PC-3 (cell line): ENCODE data around the gene TANGO6. TPM values are rescaled to one million over a fixed set of nuclear protein-coding genes. Genes with fewer than 3 reads are reported as not detected.

Source experiments
- ATAC-seq: fragments of 200-7000 bp; cut with Tn5 transposase; 2 replicates; pipeline ENCODE4 v1.9.1; 2020; ENCODE audit warnings: mild to moderate bottlenecking, moderate library complexity
- BruUV-seq: library from RNA; stranded (reverse); fragments of 400-500 nt; replicated peaks from 2 replicates; lab custom pipeline; 2021; lab: Mats Ljungman, UMichigan
- CTCF ChIA-PET: fragments of 300-600 bp; sonication (Branson Sonifier 250); formaldehyde crosslinking; loops from one replicate; lab custom pipeline; 2022; ENCODE audit warnings: antibody characterized with exemption; lab: Charles Lee
- POLR2A ChIA-PET: fragments of 300-600 bp; sonication (Branson Sonifier 250); formaldehyde crosslinking; loops from one replicate; lab custom pipeline; 2022; ENCODE audit warnings: antibody characterized with exemption; ENCODE audit not compliant: unreplicated experiment; lab: Charles Lee
- DNase-seq: peaks from one replicate; pipeline ENCODE4 v3.0.0-alpha.2; 2015
- H2AFZ ChIP-seq: fragments of 300-600 bp; sonication (generic); 2 replicates; pipeline ENCODE4 v1.6.0; 2016; ENCODE audit warnings: antibody characterized with exemption, low read length
- H3F3A ChIP-seq: fragments of 300-600 bp; sonication (generic); one replicate; pipeline ENCODE4 v1.6.0; 2017; ENCODE audit warnings: antibody characterized with exemption, low read length, control low read depth, mild to moderate bottlenecking; ENCODE audit not compliant: unreplicated experiment
- H3K27ac ChIP-seq: fragments of 300-600 bp; sonication (generic); 2 replicates; pipeline ENCODE4 v1.5.1; 2016; ENCODE audit warnings: mild to moderate bottlenecking, low read length
- H3K27me3 ChIP-seq: fragments of 300-600 bp; sonication (generic); 2 replicates; pipeline ENCODE4 v1.6.1; 2016; ENCODE audit warnings: low read length, mixed read lengths
- H3K36me3 ChIP-seq: fragments of 300-600 bp; sonication (generic); 2 replicates; pipeline ENCODE4 v1.6.1; 2016; ENCODE audit warnings: low read depth, mixed run types, low read length, mixed read lengths
- H3K4me1 ChIP-seq: fragments of 300-600 bp; sonication (generic); 2 replicates; pipeline ENCODE4 v1.5.1; 2016; ENCODE audit warnings: low read length; ENCODE audit not compliant: insufficient read depth
- H3K4me2 ChIP-seq: fragments of 300-600 bp; sonication (generic); 2 replicates; pipeline ENCODE4 v1.6.0; 2016; ENCODE audit warnings: low read length
- H3K4me3 ChIP-seq: fragments of 300-600 bp; sonication (generic); 2 replicates; pipeline ENCODE4 v1.5.1; 2016; ENCODE audit warnings: mild to moderate bottlenecking, low read length, mixed read lengths
- H3K79me2 ChIP-seq: fragments of 300-600 bp; sonication (generic); 2 replicates; pipeline ENCODE4 v1.6.1; 2017; ENCODE audit warnings: low read length, mixed read lengths
- H3K9ac ChIP-seq: fragments of 300-600 bp; sonication (generic); 2 replicates; pipeline ENCODE4 v1.6.0; 2016; ENCODE audit warnings: mild to moderate bottlenecking, low read length
- H3K9me2 ChIP-seq: fragments of 300-600 bp; sonication (generic); replicated peaks from 2 replicates; pipeline ENCODE4 v1.6.1; 2016; ENCODE audit warnings: mixed run types, low read length, mixed read lengths
- H3K9me3 ChIP-seq: fragments of 300-600 bp; sonication (generic); 2 replicates; pipeline ENCODE4 v1.6.1; 2016; ENCODE audit warnings: low read length, mixed read lengths
- H4K20me1 ChIP-seq: fragments of 300-600 bp; sonication (generic); 2 replicates; pipeline ENCODE4 v1.6.1; 2016; ENCODE audit warnings: low read length, mixed read lengths
- EZH2 ChIP-seq: fragments of 300-600 bp; sonication (generic); IDR thresholded peaks from one replicate; pipeline ENCODE4 v1.6.1; 2017; ENCODE audit warnings: antibody characterized with exemption, mild to moderate bottlenecking, low read length; ENCODE audit not compliant: unreplicated experiment
- EZH2phosphoT487 ChIP-seq: fragments of 300-600 bp; sonication (generic); IDR thresholded peaks from 2 replicates; pipeline ENCODE4 v1.6.1; 2018; ENCODE audit warnings: mild to moderate bottlenecking, antibody characterized with exemption, low read length, borderline replicate concordance
- intact Hi-C: fragments of 100-400 bp; cut with micrococcal nuclease; formaldehyde crosslinking; loops from 2 replicates; pipeline ENCODE4 v1.9.0; 2023
- total RNA-seq: library from RNA; depleted of rRNA; stranded (reverse); fragments of >200 nt; gene quantifications from 2 replicates; pipeline ENCODE4 v1.2.3, GENCODE V29; 2014
- TF ChIP-seq, protein P1 (sequence below): fragments of 300-600 bp; sonication (generic); conservative IDR thresholded peaks from 2 replicates; pipeline ENCODE4 v1.5.1; 2017; ENCODE audit warnings: antibody characterized with exemption, low read depth, mild to moderate bottlenecking, low read length

TANGO6 gene
- total RNA-seq, 1 experiment from 2014 or later: 9.4 TPM

DNA sequence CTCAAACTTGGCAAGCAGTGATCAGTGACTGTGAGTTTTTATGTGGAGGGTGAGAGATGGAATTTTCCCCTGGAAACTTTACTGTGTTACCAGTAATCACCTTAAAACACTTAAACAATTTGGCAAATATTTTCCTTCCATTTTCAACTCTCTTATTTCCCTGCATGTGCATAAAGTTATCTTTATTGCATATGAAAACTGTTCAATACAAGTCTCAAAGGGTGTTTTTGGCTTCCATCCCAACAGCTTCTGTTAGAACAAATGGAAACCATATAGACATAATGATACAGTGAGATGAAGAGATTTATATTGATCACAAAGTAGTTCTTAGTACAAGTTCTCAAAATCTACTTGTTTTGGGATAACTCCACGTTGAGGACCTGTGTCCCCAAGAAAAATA is 36.4 kb upstream of the TANGO6 start:
- H3K79me2 ChIP-seq: peaks cover 22% of the 10 kb centered on the region; the same call in 1 of the 2 replicates
- H2AFZ ChIP-seq: no peak overlapping the region
- ChIA-PET POLR2A (no interaction called here), CTCF (no interaction called here)
- TF ChIP-seq EZH2 (no peak), EZH2phosphoT487 (no peak)
- TF ChIP-seq, protein P1, sequence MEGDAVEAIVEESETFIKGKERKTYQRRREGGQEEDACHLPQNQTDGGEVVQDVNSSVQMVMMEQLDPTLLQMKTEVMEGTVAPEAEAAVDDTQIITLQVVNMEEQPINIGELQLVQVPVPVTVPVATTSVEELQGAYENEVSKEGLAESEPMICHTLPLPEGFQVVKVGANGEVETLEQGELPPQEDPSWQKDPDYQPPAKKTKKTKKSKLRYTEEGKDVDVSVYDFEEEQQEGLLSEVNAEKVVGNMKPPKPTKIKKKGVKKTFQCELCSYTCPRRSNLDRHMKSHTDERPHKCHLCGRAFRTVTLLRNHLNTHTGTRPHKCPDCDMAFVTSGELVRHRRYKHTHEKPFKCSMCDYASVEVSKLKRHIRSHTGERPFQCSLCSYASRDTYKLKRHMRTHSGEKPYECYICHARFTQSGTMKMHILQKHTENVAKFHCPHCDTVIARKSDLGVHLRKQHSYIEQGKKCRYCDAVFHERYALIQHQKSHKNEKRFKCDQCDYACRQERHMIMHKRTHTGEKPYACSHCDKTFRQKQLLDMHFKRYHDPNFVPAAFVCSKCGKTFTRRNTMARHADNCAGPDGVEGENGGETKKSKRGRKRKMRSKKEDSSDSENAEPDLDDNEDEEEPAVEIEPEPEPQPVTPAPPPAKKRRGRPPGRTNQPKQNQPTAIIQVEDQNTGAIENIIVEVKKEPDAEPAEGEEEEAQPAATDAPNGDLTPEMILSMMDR: no peak
- no peak overlapping the region for H3K27ac ChIP-seq
- H4K20me1 ChIP-seq: no peaks in the 10 kb centered on the region; the same call in 1 of the 2 replicates
- H3K4me2 ChIP-seq: no peak overlapping the region
- peaks cover 7% of the 10 kb centered on the region for H3K4me1 ChIP-seq
- no TSS peak for BruUV-seq
- DNase-seq (no peak), ATAC-seq (no peak)
- H3K36me3 ChIP-seq: peaks cover 43% of the 10 kb centered on the region
- H3K9me2 ChIP-seq: no peaks in the 10 kb centered on the region
- no peaks in the 10 kb centered on the region for H3F3A ChIP-seq
- H3K9ac ChIP-seq: no peak overlapping the region
- intact Hi-C loops: loop anchor here (10.0 kb wide), 2 partner anchors 212 to 282 kb away; no protein-coding TSS in a partner anchor
- H3K4me3 ChIP-seq: no peak overlapping the region
- no peaks in the 10 kb centered on the region for H3K9me3 ChIP-seq
- H3K27me3 ChIP-seq: no peaks in the 10 kb centered on the region

DNA sequence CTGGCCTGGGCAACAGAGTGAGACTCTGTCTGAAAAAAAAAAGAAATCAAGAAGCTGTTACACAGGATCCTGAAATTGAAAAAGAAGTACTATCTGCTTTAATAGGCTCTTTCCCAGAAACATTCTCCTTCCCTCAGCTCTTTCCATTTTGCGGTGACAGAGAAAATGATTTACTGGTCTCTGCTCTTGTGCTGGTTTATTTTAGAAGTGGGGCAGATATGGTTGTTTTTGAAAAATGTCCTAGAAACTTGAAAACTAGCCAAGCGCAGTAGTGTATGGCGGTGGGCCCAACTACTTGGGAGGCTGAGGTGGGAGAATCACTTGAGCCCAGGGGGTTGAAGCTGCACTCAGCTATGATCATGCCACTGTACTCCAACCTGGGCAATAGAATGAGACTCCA is 28.8 kb upstream of the TANGO6 start:
- H3K9me2 ChIP-seq: no peaks in the 10 kb centered on the region
- H3K9me3 ChIP-seq: no peaks in the 10 kb centered on the region
- POLR2A ChIA-PET: no interaction called here
- CTCF ChIA-PET: no interaction called here
- H3K4me2 ChIP-seq: no peak overlapping the region
- no peaks in the 10 kb centered on the region for H3K4me1 ChIP-seq
- no peaks in the 10 kb centered on the region for H3K27me3 ChIP-seq
- H4K20me1 ChIP-seq: no peaks in the 10 kb centered on the region
- peaks cover 47% of the 10 kb centered on the region for H3K36me3 ChIP-seq
- TF ChIP-seq, protein P1: no peak
- TF ChIP-seq EZH2: no peak
- no peak for TF ChIP-seq EZH2phosphoT487
- BruUV-seq: no TSS peak
- no peak overlapping the region for H2AFZ ChIP-seq
- H3K9ac ChIP-seq: no peak overlapping the region
- H3K27ac ChIP-seq: no peak overlapping the region
- DNase-seq: no peak
- ATAC-seq: no peak
- no peaks in the 10 kb centered on the region for H3F3A ChIP-seq
- H3K79me2 ChIP-seq: no peaks in the 10 kb centered on the region
- H3K4me3 ChIP-seq: no peak overlapping the region
- intact Hi-C loops: no loop called here

DNA sequence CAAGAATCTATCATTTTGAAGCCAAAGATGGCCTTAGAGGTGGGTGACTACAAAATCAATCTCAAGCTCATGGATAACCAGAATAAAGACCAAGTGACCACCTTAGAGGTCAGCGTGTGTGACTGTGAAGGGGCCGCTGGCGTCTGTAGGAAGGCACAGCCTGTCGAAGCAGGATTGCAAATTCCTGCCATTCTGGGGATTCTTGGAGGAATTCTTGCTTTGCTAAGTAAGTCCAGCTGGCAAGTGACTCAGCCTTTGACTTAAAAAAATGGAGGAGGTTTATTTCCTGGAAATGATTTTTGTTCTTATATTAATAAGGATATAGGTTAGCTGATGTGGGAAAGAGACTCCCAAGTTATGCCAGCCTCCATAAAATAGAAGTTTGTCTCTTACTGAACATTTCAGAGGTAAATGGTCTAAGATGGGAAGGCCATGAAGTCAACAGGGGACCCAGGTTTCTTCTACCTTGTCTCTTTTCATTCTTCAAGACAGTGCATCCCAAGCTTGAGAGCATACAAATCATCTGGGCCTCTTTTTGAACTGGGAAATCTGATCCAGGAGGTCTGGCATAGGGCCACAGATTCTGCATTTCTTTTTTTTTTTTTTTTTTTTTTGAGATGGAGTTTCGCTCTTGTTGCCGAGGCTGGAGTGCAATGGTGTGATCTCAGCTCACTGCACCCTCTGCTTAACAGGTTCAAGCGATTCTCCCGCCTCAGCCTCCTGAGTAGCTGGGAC is 19.8 kb upstream of the TANGO6 start:
- H3F3A ChIP-seq: no peaks in the 10 kb centered on the region
- ChIA-PET CTCF (no interaction called here), POLR2A (no interaction called here)
- H4K20me1 ChIP-seq: no peaks in the 10 kb centered on the region
- no peaks in the 10 kb centered on the region for H3K27me3 ChIP-seq
- intact Hi-C loops: no loop called here
- H3K36me3 ChIP-seq: peaks cover 36% of the 10 kb centered on the region
- no peaks in the 10 kb centered on the region for H3K9me2 ChIP-seq
- no peak for TF ChIP-seq EZH2
- TF ChIP-seq EZH2phosphoT487: no peak
- TF ChIP-seq, protein P1: no peak
- no TSS peak for BruUV-seq
- H2AFZ ChIP-seq: no peak overlapping the region
- H3K79me2 ChIP-seq: no peaks in the 10 kb centered on the region
- no peak for ATAC-seq
- no peak overlapping the region for H3K27ac ChIP-seq
- H3K4me2 ChIP-seq: no peak overlapping the region
- H3K4me3 ChIP-seq: no peak overlapping the region
- DNase-seq: no peak
- no peaks in the 10 kb centered on the region for H3K9me3 ChIP-seq
- no peak overlapping the region for H3K9ac ChIP-seq
- H3K4me1 ChIP-seq: no peaks in the 10 kb centered on the region
